Prostate gland (tissue), 2 donors: Measurements from ENCODE around the gene ZCCHC18. TPM values are rescaled to one million over a fixed set of nuclear protein-coding genes. Genes with fewer than 3 reads are reported as not detected.

Experiments used
- DNase-seq: peaks from one replicate; pipeline ENCODE4 v3.0.0-alpha.2; 2019; ENCODE audit warnings: low spot score
- H3K27ac ChIP-seq, 2 donors: fragments of 200-600 bp; sonication (generic); 2 replicates each; pipeline ENCODE4 v1.5.1; 2017 to 2019
- H3K27me3 ChIP-seq: fragments of 200-600 bp; sonication (generic); replicated peaks from 2 replicates; pipeline ENCODE4 v1.5.1; 2019; ENCODE audit not compliant: insufficient read depth
- H3K36me3 ChIP-seq, 2 donors: fragments of 200-600 bp; sonication (generic); 1 replicate in 1 of 2; 2 replicates in 1 of 2; pipeline versions ENCODE4 v1.5.1 to v1.8.1; 2017 to 2019
- H3K4me1 ChIP-seq: fragments of 200-600 bp; sonication (generic); replicated peaks from 2 replicates; pipeline ENCODE4 v1.5.1; 2019
- H3K4me3 ChIP-seq, 2 donors: fragments of 200-600 bp; sonication (generic); 2 replicates each; pipeline ENCODE4 v1.5.1; 2017 to 2019
- H3K9me3 ChIP-seq: fragments of 200-600 bp; sonication (generic); 2 replicates; pipeline ENCODE4 v1.5.1; 2017
- CTCF ChIP-seq, 4 experiments: fragments of 200-600 bp in 2 of 4; fragments of 450-650 bp in 2 of 4; sonication (generic) in 2 of 4; IDR thresholded peaks; 1 replicate in 3 of 4; 2 replicates in 1 of 4; pipeline ENCODE4 v1.5.1; 2016 to 2019; ENCODE audit warnings: antibody characterized with exemption in 4 of 4, mild to moderate bottlenecking in 2 of 4, moderate library complexity in 2 of 4
- POLR2A ChIP-seq: fragments of 450-650 bp; IDR thresholded peaks from one replicate; pipeline ENCODE4 v1.6.1; 2016; ENCODE audit warnings: antibody characterized with exemption, mild to moderate bottlenecking
- POLR2AphosphoS5 ChIP-seq: sonication (generic); formaldehyde crosslinking; IDR thresholded peaks from one replicate; pipeline ENCODE4 v1.6.1; 2017; ENCODE audit warnings: antibody characterized with exemption
- WGBS: methylation state at CpG from one replicate; pipeline ENCODE4 v1.1.5; 2018; 5-methylcytosine and 5-hydroxymethylcytosine counted together
- intact Hi-C: fragments of 100-400 bp; cut with DNase I; formaldehyde crosslinking; loops from one replicate; pipeline ENCODE4 v1.14.2; 2022
- total RNA-seq, 2 donors: library from RNA; depleted of rRNA; stranded (reverse); fragments of >200 nt; gene quantifications; one replicate each; pipeline ENCODE4 v1.1.0, GENCODE V29; 2016

Gene ZCCHC18
- total RNA-seq, 2 donors from 2014 or later = 0.14 to 17.2 TPM

- Histone ChIP-seq H3K9me3 (no peaks in the 10 kb centered on the region), H3K4me3 (no peak overlapping the region), H3K4me1 (no peaks in the 10 kb centered on the region), H3K36me3 (no peaks in the 10 kb centered on the region), H3K27me3 (no peaks in the 10 kb centered on the region), H3K27ac (no peak overlapping the region)
- intact Hi-C loops = no loop called here
- TF ChIP-seq CTCF (IDR thresholded peaks at IDR 0.05) (no peak), POLR2AphosphoS5 (no peak), POLR2A (no peak)
- DNase-seq = no peak
- no CpG with 5 or more reads among the region's 1 CpG for WGBS
Observed at GRCh38 chrX:104118765-104119164, 6.4 kb downstream of the ZCCHC18 start.

GRCh38 chrX:104122829-104123228 lies 10.5 kb downstream of the ZCCHC18 start:
- no peak for DNase-seq
- H3K9me3 ChIP-seq = no peaks in the 10 kb centered on the region
- H3K27me3 ChIP-seq = no peaks in the 10 kb centered on the region
- H3K36me3 ChIP-seq = no peaks in the 10 kb centered on the region
- 67% methylated on average over 5 of the region's 5 CpGs for WGBS
- no peak overlapping the region for H3K27ac ChIP-seq
- TF ChIP-seq POLR2AphosphoS5 (no peak), CTCF (IDR thresholded peaks at IDR 0.05) (no peak), POLR2A (no peak)
- no peaks in the 10 kb centered on the region for H3K4me1 ChIP-seq
- H3K4me3 ChIP-seq = no peak overlapping the region
- intact Hi-C loops = no loop called here

- intact Hi-C loops = no loop called here
Observed at GRCh38 chrX:104126856-104127255, 14.5 kb downstream of the ZCCHC18 start.

GRCh38 chrX:104130808-104131207 lies 18.5 kb downstream of the ZCCHC18 start:
- Histone ChIP-seq H3K27me3 (no peaks in the 10 kb centered on the region), H3K4me1 (no peaks in the 10 kb centered on the region), H3K27ac (no peak overlapping the region), H3K4me3 (no peak overlapping the region), H3K9me3 (no peaks in the 10 kb centered on the region), H3K36me3 (no peaks in the 10 kb centered on the region)
- TF ChIP-seq POLR2AphosphoS5 = no peak
- no peak for TF ChIP-seq CTCF (IDR thresholded peaks at IDR 0.05)
- TF ChIP-seq POLR2A = no peak
- WGBS = 96% methylated on average over 6 of the region's 6 CpGs
- intact Hi-C loops = loop anchor here (10.0 kb wide), 1 partner anchor 436 kb away; no protein-coding TSS in a partner anchor
- DNase-seq = no peak

More at GRCh38 chrX:104126856-104127255, 14.5 kb downstream of the ZCCHC18 start:
- H3K36me3 ChIP-seq = no peaks in the 10 kb centered on the region
- no peaks in the 10 kb centered on the region for H3K4me1 ChIP-seq
- TF ChIP-seq POLR2AphosphoS5 (no peak), POLR2A (no peak), CTCF (IDR thresholded peaks at IDR 0.05) (no peak)
- no peak overlapping the region for H3K27ac ChIP-seq
- 81% methylated on average over 2 of the region's 2 CpGs for WGBS
- no peak overlapping the region for H3K4me3 ChIP-seq
- H3K27me3 ChIP-seq = no peaks in the 10 kb centered on the region
- H3K9me3 ChIP-seq = no peaks in the 10 kb centered on the region
- DNase-seq = no peak

GRCh38 chrX:104134583-104135261 lies 22.4 kb downstream of the ZCCHC18 start:
- no peak for TF ChIP-seq POLR2A
- DNase-seq = no peak
- 84% methylated on average over 5 of the region's 5 CpGs for WGBS
- intact Hi-C loops = loop anchor here (10.0 kb wide), 1 partner anchor 440 kb away; no protein-coding TSS in a partner anchor
- Histone ChIP-seq H3K4me3 (no peak overlapping the region), H3K36me3 (no peaks in the 10 kb centered on the region), H3K27ac (no peak overlapping the region), H3K4me1 (no peaks in the 10 kb centered on the region), H3K9me3 (no peaks in the 10 kb centered on the region), H3K27me3 (no peaks in the 10 kb centered on the region)
